ENCODE measurements around the gene OMP.

Gene OMP

GRCh38 chr11:77108436-77108835 is 5.8 kb downstream of the OMP start:
- DNase-seq = no peak

- DNase-seq = no peak
These were observed 6.8 kb downstream of the OMP start for GRCh38 chr11:77109236-77110019.

- DNase-seq = no peak
These were observed 8.2 kb downstream of the OMP start for GRCh38 chr11:77110836-77111235.

GRCh38 chr11:77111277-77111676 is 8.6 kb downstream of the OMP start:
- no peak for DNase-seq

GRCh38 chr11:77111946-77112345 is 9.3 kb downstream of the OMP start:
- DNase-seq = no peak

- DNase-seq = no peak
These were observed 10.2 kb downstream of the OMP start for GRCh38 chr11:77112641-77113381.

GRCh38 chr11:77113382-77114088 is 10.9 kb downstream of the OMP start:
- no peak for DNase-seq

GRCh38 chr11:77114089-77114463 is 11.4 kb downstream of the OMP start:
- no peak for DNase-seq

- no peak for DNase-seq
These were observed 12.6 kb downstream of the OMP start for GRCh38 chr11:77115181-77115611.

- DNase-seq = no peak
These were observed 13.3 kb downstream of the OMP start for GRCh38 chr11:77115956-77116355.

- no peak for DNase-seq
These were observed 14.9 kb downstream of the OMP start for GRCh38 chr11:77117492-77117891.

GRCh38 chr11:77118086-77118485 is 15.4 kb downstream of the OMP start:
- no peak for DNase-seq

GRCh38 chr11:77118971-77119370 is 16.3 kb downstream of the OMP start:
- DNase-seq = no peak

GRCh38 chr11:77119531-77119936 is 16.9 kb downstream of the OMP start:
- no peak for DNase-seq

GRCh38 chr11:77120571-77120970 is 17.9 kb downstream of the OMP start:
- DNase-seq = no peak

GRCh38 chr11:77121096-77121640 is 18.5 kb downstream of the OMP start:
- no peak for DNase-seq

GRCh38 chr11:77121876-77122575 is 19.4 kb downstream of the OMP start:
- no peak for DNase-seq

- DNase-seq = no peak
These were observed 20.1 kb downstream of the OMP start for GRCh38 chr11:77122576-77123212.

- no peak for DNase-seq
These were observed 21.0 kb downstream of the OMP start for GRCh38 chr11:77123591-77123990.

- no peak for DNase-seq
These were observed 21.4 kb downstream of the OMP start for GRCh38 chr11:77124041-77124440.

- no peak for DNase-seq
These were observed 21.8 kb downstream of the OMP start for GRCh38 chr11:77124488-77124887.

GRCh38 chr11:77125191-77125590 is 22.6 kb downstream of the OMP start:
- no peak for DNase-seq
